Endothelial cell of umbilical vein (primary cell): ENCODE measurements around the gene ADI1. TPM values are rescaled to one million over a fixed set of nuclear protein-coding genes. Genes with fewer than 3 reads are reported as not detected.

Experiments used
- BruUV-seq: library from RNA; stranded (reverse); fragments of 400-500 nt; replicated peaks from 2 replicates; lab custom pipeline; 2021; lab: Mats Ljungman, UMichigan
- CTCF ChIA-PET: fragments of 300-600, 350-600 bp; sonication (Branson Sonifier 250); formaldehyde crosslinking; loops from one replicate; lab custom pipeline; 2021; ENCODE audit warnings: antibody characterized with exemption, inconsistent platforms; lab: Charles Lee
- POLR2A ChIA-PET: fragments of 300-600, 350-600 bp; sonication (Branson Sonifier 250); formaldehyde crosslinking; loops from one replicate; lab custom pipeline; 2021; ENCODE audit warnings: antibody characterized with exemption, inconsistent platforms; lab: Charles Lee
- DNase-seq: peaks from one replicate; pipeline ENCODE4 v3.0.0-alpha.2; 2011; ENCODE audit warnings: low read depth, low spot score
- FAIRE-seq: peaks from 2 replicates; lab custom pipeline; 2011; peaks lifted over from hg19 to GRCh38; lab: Jason Lieb, UNC
- H2AFZ ChIP-seq: 2 replicates; pipeline ENCODE4 v1.6.0; 2012; ENCODE audit warnings: low read depth, low read length, control low read depth, inconsistent platforms
- H3K27ac ChIP-seq: 2 replicates; pipeline ENCODE4 v1.5.1; 2011; ENCODE audit warnings: low read depth, mild to moderate bottlenecking, control low read depth, low read length, moderate library complexity; ENCODE audit not compliant: insufficient read depth
- H3K27me3 ChIP-seq, 2 experiments: 2 replicates each; pipeline versions ENCODE4 v1.6.0 to v1.6.1; 2011; ENCODE audit warnings: low read length in 2 of 2, mixed read lengths in 1 of 2; ENCODE audit not compliant: control insufficient read depth in 2 of 2, insufficient read depth in 2 of 2
- H3K36me3 ChIP-seq, 2 experiments: 2 replicates in 1 of 2; 3 replicates in 1 of 2; pipeline ENCODE4 v1.5.1; 2011; ENCODE audit warnings: low read length in 2 of 2, mild to moderate bottlenecking in 1 of 2, moderate library complexity in 1 of 2; ENCODE audit not compliant: control insufficient read depth in 2 of 2, insufficient read depth in 2 of 2; ENCODE audit errors: extremely low read depth in 1 of 2
- H3K4me1 ChIP-seq: 3 replicates; pipeline ENCODE4 v1.5.1; 2011; ENCODE audit warnings: mild to moderate bottlenecking, low read length; ENCODE audit not compliant: control insufficient read depth, insufficient read depth; ENCODE audit errors: extremely low read depth
- H3K4me2 ChIP-seq: 2 replicates; pipeline ENCODE4 v1.6.1; 2011; ENCODE audit warnings: low read length, control low read depth, mixed read lengths; ENCODE audit not compliant: insufficient read depth
- H3K4me3 ChIP-seq, 3 experiments: fragments of 200-600 bp in 1 of 3; sonication (generic), shearing (Covaris generic) in 1 of 3; replicated peaks in 1 of 3; 2 replicates each; pipeline ENCODE4 v1.5.1; 2011 to 2016; ENCODE audit warnings: control low read depth in 3 of 3, low read length in 3 of 3, mild to moderate bottlenecking in 2 of 3, inconsistent platforms in 1 of 3, low read depth in 1 of 3, moderate library complexity in 1 of 3; ENCODE audit not compliant: insufficient read depth in 1 of 3
- H3K79me2 ChIP-seq: 2 replicates; pipeline ENCODE4 v1.6.0; 2012; ENCODE audit warnings: low read length, inconsistent platforms; ENCODE audit not compliant: control insufficient read depth, insufficient read depth
- H3K9ac ChIP-seq: replicated peaks from 2 replicates; pipeline ENCODE3; 2011; ENCODE audit warnings: low read length, control low read depth; ENCODE audit not compliant: insufficient read depth; ENCODE audit errors: extremely low read depth
- H3K9me1 ChIP-seq: replicated peaks from 3 replicates; pipeline ENCODE4 v1.6.0; 2011; ENCODE audit warnings: mild to moderate bottlenecking, low read length; ENCODE audit not compliant: control insufficient read depth, insufficient read depth; ENCODE audit errors: extremely low read depth
- H3K9me3 ChIP-seq: replicated peaks from 2 replicates; pipeline ENCODE4 v1.5.1; 2012; ENCODE audit warnings: low read length, inconsistent platforms; ENCODE audit not compliant: control insufficient read depth, insufficient read depth
- H4K20me1 ChIP-seq: replicated peaks from 2 replicates; pipeline ENCODE3; 2011; ENCODE audit warnings: mild to moderate bottlenecking, low read length; ENCODE audit not compliant: control insufficient read depth, insufficient read depth; ENCODE audit errors: extremely low read depth
- EZH2 ChIP-seq: IDR thresholded peaks from 2 replicates; pipeline ENCODE4 v1.6.1; 2012; ENCODE audit warnings: borderline replicate concordance, low read depth, mild to moderate bottlenecking, moderate library complexity, low read length, inconsistent platforms; ENCODE audit not compliant: severe bottlenecking
- FOS ChIP-seq: IDR thresholded peaks from 2 replicates; pipeline ENCODE4 v1.6.1; 2011; ENCODE audit warnings: mild to moderate bottlenecking, low read length, moderate library complexity, borderline replicate concordance; ENCODE audit not compliant: insufficient read depth
- GATA2 ChIP-seq: IDR thresholded peaks from 2 replicates; pipeline ENCODE4 v1.7.0; 2011; ENCODE audit warnings: low read depth, mild to moderate bottlenecking, moderate library complexity, mixed read lengths, low read length; ENCODE audit not compliant: insufficient read length, insufficient read depth
- JUN ChIP-seq: IDR thresholded peaks from 2 replicates; pipeline ENCODE4 v1.6.1; 2011; ENCODE audit warnings: borderline replicate concordance, low read depth; ENCODE audit not compliant: insufficient read length, insufficient read depth
- MYC ChIP-seq: IDR thresholded peaks from one replicate; pipeline ENCODE4 v1.6.1; 2011; ENCODE audit warnings: mild to moderate bottlenecking, low read depth, low read length
- POLR2A ChIP-seq: IDR thresholded peaks from 2 replicates; pipeline ENCODE4 v1.6.1; 2012; ENCODE audit warnings: low read depth, mild to moderate bottlenecking, control low read depth, low read length
- POLR2AphosphoS5 ChIP-seq: IDR thresholded peaks from 2 replicates; pipeline ENCODE4 v1.6.1; 2012; ENCODE audit warnings: low read depth, mild to moderate bottlenecking, control low read depth, low read length, moderate library complexity; ENCODE audit not compliant: insufficient read depth
- dilution Hi-C: fragments of 300-500 bp; cut with MboI; formaldehyde crosslinking; loops from one replicate; pipeline ENCODE4 v1.15.0; 2019; ENCODE audit warnings: low sequenced_read_pairs; ENCODE audit not compliant: extremely low pct_ligation_motif_present
- intact Hi-C: fragments of 100-400 bp; cut with micrococcal nuclease; formaldehyde crosslinking; loops from one replicate; pipeline ENCODE4 v1.10.0; 2022
- polyA plus RNA-seq, 4 experiments: library from polyadenylated mRNA; depleted of rRNA in 3 of 4; stranded (reverse) in 3 of 4; unstranded in 1 of 4; fragments of >200 nt; gene quantifications; 2 replicates each; pipeline versions ENCODE4 v1.2.1 to v1.2.3, GENCODE V29; 2011 to 2012; ENCODE audit warnings: missing spikeins in 1 of 4
- total RNA-seq: library from RNA; stranded (reverse); gene quantifications from 2 replicates; pipeline ENCODE4 v1.2.3, GENCODE V29; 2021
- TF ChIP-seq, protein P1 (sequence below), 2 donors: IDR thresholded peaks; 1 replicate in 1 of 2; 2 replicates in 1 of 2; pipeline ENCODE4 v1.5.1; 2011; ENCODE audit warnings: low read length in 2 of 2, mild to moderate bottlenecking in 2 of 2, moderate library complexity in 2 of 2, control low read depth in 1 of 2, inconsistent platforms in 1 of 2, low read depth in 1 of 2; ENCODE audit not compliant: insufficient read depth in 1 of 2; ENCODE audit errors: extremely low read depth in 1 of 2
- TF ChIP-seq, protein P2 (sequence below): IDR thresholded peaks from 2 replicates; pipeline ENCODE4 v1.6.1; 2011; ENCODE audit not compliant: insufficient read depth, insufficient read length

The ADI1 gene
- total and polyA plus RNA-seq, 2 donors (not counting 3 experiments of a cell fraction or from before 2014, with no cell fraction given): 38.6 to 49.7 TPM

DNA sequence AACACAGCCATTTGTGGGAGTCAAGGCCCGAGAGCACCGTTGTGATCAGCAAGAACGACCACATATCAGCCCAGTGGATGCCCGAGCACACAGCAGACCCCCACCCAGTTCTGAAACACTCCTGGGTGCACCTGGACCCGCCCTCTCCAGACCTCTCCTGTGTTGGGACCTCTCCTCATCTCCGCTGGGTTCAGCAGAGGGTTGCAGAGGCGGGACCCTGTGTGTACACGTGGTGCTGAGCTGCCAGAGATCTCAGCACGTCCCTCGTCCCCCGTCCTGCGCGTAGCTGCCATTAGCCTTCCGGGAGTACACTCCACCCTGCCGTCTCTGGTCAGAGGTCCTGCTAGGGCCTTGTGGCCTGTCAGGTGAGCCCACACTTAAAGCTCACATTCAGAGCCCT is 51.7 kb downstream of the ADI1 start:
- intact Hi-C loops: no loop called here
- peaks cover 0 to 25% of the 10 kb centered on the region in 2 experiments for H3K36me3 ChIP-seq
- no peak overlapping the region for H2AFZ ChIP-seq
- H3K9me3 ChIP-seq: no peaks in the 10 kb centered on the region
- no peak overlapping the region for H3K4me2 ChIP-seq
- BruUV-seq: no TSS peak
- no peaks in the 10 kb centered on the region for H3K9me1 ChIP-seq
- no peak overlapping the region for H3K27ac ChIP-seq
- H3K27me3 ChIP-seq: no peaks in the 10 kb centered on the region
- FAIRE-seq (no peak), DNase-seq (no peak)
- H3K4me1 ChIP-seq: no peaks in the 10 kb centered on the region
- TF ChIP-seq FOS: no peak
- TF ChIP-seq MYC: no peak
- TF ChIP-seq, protein P1, sequence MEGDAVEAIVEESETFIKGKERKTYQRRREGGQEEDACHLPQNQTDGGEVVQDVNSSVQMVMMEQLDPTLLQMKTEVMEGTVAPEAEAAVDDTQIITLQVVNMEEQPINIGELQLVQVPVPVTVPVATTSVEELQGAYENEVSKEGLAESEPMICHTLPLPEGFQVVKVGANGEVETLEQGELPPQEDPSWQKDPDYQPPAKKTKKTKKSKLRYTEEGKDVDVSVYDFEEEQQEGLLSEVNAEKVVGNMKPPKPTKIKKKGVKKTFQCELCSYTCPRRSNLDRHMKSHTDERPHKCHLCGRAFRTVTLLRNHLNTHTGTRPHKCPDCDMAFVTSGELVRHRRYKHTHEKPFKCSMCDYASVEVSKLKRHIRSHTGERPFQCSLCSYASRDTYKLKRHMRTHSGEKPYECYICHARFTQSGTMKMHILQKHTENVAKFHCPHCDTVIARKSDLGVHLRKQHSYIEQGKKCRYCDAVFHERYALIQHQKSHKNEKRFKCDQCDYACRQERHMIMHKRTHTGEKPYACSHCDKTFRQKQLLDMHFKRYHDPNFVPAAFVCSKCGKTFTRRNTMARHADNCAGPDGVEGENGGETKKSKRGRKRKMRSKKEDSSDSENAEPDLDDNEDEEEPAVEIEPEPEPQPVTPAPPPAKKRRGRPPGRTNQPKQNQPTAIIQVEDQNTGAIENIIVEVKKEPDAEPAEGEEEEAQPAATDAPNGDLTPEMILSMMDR (IDR thresholded peaks at IDR 0.05; ENCODE audit: extremely low read depth in 1 of 2, insufficient read depth in 1 of 2, low read depth in 1 of 2, low read length in 2 of 2): no peak
- TF ChIP-seq EZH2: no peak
- TF ChIP-seq, protein P2, sequence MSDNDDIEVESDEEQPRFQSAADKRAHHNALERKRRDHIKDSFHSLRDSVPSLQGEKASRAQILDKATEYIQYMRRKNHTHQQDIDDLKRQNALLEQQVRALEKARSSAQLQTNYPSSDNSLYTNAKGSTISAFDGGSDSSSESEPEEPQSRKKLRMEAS: no peak
- no peak for TF ChIP-seq JUN
- no peak for TF ChIP-seq GATA2
- TF ChIP-seq POLR2A: no peak
- TF ChIP-seq POLR2AphosphoS5: no peak
- no peak overlapping the region for H3K9ac ChIP-seq
- no peak overlapping the region for H3K4me3 ChIP-seq
- no peaks in the 10 kb centered on the region for H3K79me2 ChIP-seq
- H4K20me1 ChIP-seq: no peaks in the 10 kb centered on the region
- dilution Hi-C loops: no loop called here
- ChIA-PET POLR2A (no interaction called here), CTCF (no interaction called here)
